ENCODE measurements around the gene TUBB3.

The TUBB3 gene

DNA sequence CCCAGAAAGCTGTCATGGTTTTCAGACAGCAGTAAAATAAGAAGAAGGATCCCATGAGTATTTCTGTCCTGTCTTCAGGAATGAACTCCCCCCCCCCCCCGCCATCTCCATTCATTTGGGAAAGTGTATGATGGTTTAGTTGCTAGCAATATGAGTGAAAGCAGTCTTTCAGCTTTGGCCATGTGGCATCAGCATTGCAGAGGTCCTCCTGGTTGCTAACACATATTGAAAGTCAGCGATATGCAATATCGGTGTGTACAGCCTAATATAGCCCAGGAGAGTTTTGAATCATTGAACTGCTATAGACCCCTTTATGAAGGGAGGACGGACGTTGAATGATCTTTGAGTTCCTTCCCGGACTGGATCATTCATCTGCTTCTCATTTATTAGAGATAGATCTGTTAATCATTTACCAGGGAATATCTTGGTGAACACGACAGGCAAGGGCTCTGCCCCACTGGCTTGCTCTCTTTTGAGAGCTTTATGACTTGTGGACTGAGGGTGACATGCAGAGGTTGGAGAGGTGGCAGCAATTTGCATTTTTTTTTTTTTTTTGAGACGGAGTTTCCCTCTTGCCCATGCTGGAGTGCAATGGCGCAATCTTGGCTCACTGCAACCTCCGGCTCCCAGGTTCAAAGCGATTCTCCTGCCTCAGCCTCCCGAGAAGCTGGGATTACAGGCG is 50.7 kb downstream of the TUBB3 start:
- peak overlapping the region; percentile 55 to 70 for H3K27ac ChIP-seq (ENCODE audit: low read depth in 2 of 2, low read length in 2 of 2)
- peaks cover 8 to 10% of the 10 kb centered on the region in 2 donors for H3K36me3 ChIP-seq (ENCODE audit: control insufficient read depth in 2 of 2, insufficient read depth in 2 of 2, low read length in 2 of 2)
- H3K27me3 ChIP-seq (ENCODE audit: control insufficient read depth in 2 of 2, insufficient read depth in 2 of 2, low read length in 2 of 2): no peaks in the 10 kb centered on the region
- H3K9ac ChIP-seq (ENCODE audit: low read depth in 1 of 2, low read length in 2 of 2): peak overlapping the region; percentile 19 to 92
- no peaks in the 10 kb centered on the region for H3K9me3 ChIP-seq (ENCODE audit: control insufficient read depth in 2 of 2, low read length in 2 of 2)
- H3K4me3 ChIP-seq (ENCODE audit: low read length in 2 of 2): peak overlapping the region; percentile 84 to 91
- peaks cover 22 to 27% of the 10 kb centered on the region in 2 donors for H3K4me1 ChIP-seq (ENCODE audit: control insufficient read depth in 2 of 2, insufficient read depth in 2 of 2, low read length in 2 of 2)

DNA sequence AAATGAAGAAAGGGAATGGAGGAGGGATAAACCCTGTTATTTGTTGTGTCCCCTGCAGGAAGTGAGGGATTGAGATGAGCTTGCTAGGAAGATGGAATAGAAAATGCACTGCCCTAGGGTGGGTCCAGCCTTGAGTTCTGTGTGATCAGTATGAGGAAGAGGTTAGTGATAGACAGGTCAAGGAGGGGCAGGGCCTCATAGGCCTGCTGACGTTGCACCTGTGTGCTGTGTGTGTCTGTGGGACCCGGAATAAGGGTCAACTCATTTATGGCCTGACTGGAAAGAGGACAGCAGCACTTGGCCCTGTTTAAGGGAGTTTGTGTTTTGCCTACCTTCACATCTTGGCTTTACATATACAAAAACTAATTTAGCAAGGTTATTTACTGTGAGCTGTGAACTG is 51.7 kb downstream of the TUBB3 start:
- Histone ChIP-seq H3K27me3 (ENCODE audit: control insufficient read depth in 2 of 2, insufficient read depth in 2 of 2, low read length in 2 of 2) (no peaks in the 10 kb centered on the region), H3K4me3 (ENCODE audit: low read length in 2 of 2) (peak overlapping the region in 1 of 2 donors; percentile 44), H3K9me3 (ENCODE audit: control insufficient read depth in 2 of 2, low read length in 2 of 2) (no peaks in the 10 kb centered on the region), H3K36me3 (ENCODE audit: control insufficient read depth in 2 of 2, insufficient read depth in 2 of 2, low read length in 2 of 2) (peaks cover 8 to 10% of the 10 kb centered on the region in 2 donors), H3K9ac (ENCODE audit: low read depth in 1 of 2, low read length in 2 of 2) (no peak overlapping the region), H3K27ac (ENCODE audit: low read depth in 2 of 2, low read length in 2 of 2) (peak overlapping the region; percentile 26 to 70), H3K4me1 (ENCODE audit: control insufficient read depth in 2 of 2, insufficient read depth in 2 of 2, low read length in 2 of 2) (peaks cover 22 to 27% of the 10 kb centered on the region in 2 donors)

DNA sequence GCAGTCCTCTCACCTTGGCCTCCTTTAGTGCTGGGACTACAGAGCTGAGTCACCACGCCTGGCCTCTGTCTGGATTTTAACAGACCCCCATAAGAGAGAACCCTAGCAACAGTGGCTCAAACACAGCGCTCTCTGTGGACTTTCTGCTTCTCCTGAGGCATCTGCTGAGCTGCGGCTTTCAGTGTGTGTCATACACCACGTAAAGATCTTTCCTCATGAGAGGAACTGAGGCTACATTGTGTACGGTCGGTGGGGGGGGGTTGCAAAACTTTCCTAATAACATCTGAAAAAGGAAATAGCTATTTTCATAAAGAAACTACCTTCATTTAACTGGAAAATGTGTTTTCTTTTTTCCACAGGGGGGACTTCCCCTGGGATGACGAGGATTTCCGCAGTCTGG is 58.3 kb downstream of the TUBB3 start:
- H3K9me3 ChIP-seq (ENCODE audit: control insufficient read depth in 2 of 2, low read length in 2 of 2): no peaks in the 10 kb centered on the region
- no peaks in the 10 kb centered on the region for H3K4me1 ChIP-seq (ENCODE audit: control insufficient read depth in 2 of 2, insufficient read depth in 2 of 2, low read length in 2 of 2)
- no peaks in the 10 kb centered on the region for H3K27me3 ChIP-seq (ENCODE audit: control insufficient read depth in 2 of 2, insufficient read depth in 2 of 2, low read length in 2 of 2)
- H3K9ac ChIP-seq (ENCODE audit: low read depth in 1 of 2, low read length in 2 of 2): no peak overlapping the region
- H3K36me3 ChIP-seq (ENCODE audit: control insufficient read depth in 2 of 2, insufficient read depth in 2 of 2, low read length in 2 of 2): peaks cover 38 to 57% of the 10 kb centered on the region in 2 donors
- no peak overlapping the region for H3K4me3 ChIP-seq (ENCODE audit: low read length in 2 of 2)
- H3K27ac ChIP-seq (ENCODE audit: low read depth in 2 of 2, low read length in 2 of 2): no peak overlapping the region

DNA sequence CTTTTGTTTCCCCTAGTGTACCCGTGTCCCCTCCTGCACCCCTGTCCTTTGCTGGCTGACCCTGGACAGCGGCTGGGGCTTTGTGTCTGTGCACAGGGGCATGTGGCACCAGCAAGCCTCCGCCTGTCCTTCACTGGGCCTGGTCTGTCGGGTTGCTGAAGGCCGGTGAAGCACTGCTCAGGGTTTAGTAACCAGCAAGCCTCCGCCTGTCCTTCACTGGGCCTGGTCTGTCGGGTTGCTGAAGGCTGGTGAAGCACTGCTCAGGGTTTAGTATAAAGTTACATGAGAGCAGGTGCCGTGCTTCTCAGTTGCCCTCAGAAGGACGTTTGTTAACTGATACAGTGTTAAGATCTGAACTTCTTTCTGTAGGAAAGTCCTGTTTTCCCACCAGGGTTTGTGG is 59.2 kb downstream of the TUBB3 start:
- no peak overlapping the region for H3K4me3 ChIP-seq (ENCODE audit: low read length in 2 of 2)
- H3K36me3 ChIP-seq (ENCODE audit: control insufficient read depth in 2 of 2, insufficient read depth in 2 of 2, low read length in 2 of 2): peaks cover 41 to 64% of the 10 kb centered on the region in 2 donors
- H3K27ac ChIP-seq (ENCODE audit: low read depth in 2 of 2, low read length in 2 of 2): no peak overlapping the region
- H3K9me3 ChIP-seq (ENCODE audit: control insufficient read depth in 2 of 2, low read length in 2 of 2): no peaks in the 10 kb centered on the region
- H3K27me3 ChIP-seq (ENCODE audit: control insufficient read depth in 2 of 2, insufficient read depth in 2 of 2, low read length in 2 of 2): no peaks in the 10 kb centered on the region
- no peak overlapping the region for H3K9ac ChIP-seq (ENCODE audit: low read depth in 1 of 2, low read length in 2 of 2)
- H3K4me1 ChIP-seq (ENCODE audit: control insufficient read depth in 2 of 2, insufficient read depth in 2 of 2, low read length in 2 of 2): no peaks in the 10 kb centered on the region

DNA sequence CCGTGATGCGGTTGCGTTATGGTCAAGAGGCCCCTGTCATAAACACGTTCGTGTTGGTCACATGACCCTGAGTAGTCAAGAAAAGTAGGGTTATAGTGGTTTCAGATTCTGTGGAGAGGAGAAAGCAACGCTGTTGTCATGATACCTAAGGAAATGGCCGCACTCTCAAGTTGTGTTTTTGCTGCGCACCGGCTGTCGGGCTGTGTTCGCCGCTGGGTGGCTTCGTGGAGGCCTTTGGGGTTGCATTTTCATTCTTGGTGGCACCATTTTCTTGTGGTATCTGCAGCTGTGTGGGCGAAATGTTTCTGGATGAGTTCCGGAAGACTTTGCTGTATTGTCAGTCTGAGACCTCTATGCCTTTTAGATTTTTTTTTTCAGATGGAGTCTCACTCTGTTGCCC is 60.4 kb downstream of the TUBB3 start:
- Histone ChIP-seq H3K4me3 (ENCODE audit: low read length in 2 of 2) (no peak overlapping the region), H3K27me3 (ENCODE audit: control insufficient read depth in 2 of 2, insufficient read depth in 2 of 2, low read length in 2 of 2) (no peaks in the 10 kb centered on the region), H3K9ac (ENCODE audit: low read depth in 1 of 2, low read length in 2 of 2) (no peak overlapping the region), H3K36me3 (ENCODE audit: control insufficient read depth in 2 of 2, insufficient read depth in 2 of 2, low read length in 2 of 2) (peaks cover 34 to 55% of the 10 kb centered on the region in 2 donors), H3K4me1 (ENCODE audit: control insufficient read depth in 2 of 2, insufficient read depth in 2 of 2, low read length in 2 of 2) (no peaks in the 10 kb centered on the region), H3K27ac (ENCODE audit: low read depth in 2 of 2, low read length in 2 of 2) (no peak overlapping the region), H3K9me3 (ENCODE audit: control insufficient read depth in 2 of 2, low read length in 2 of 2) (no peaks in the 10 kb centered on the region)

DNA sequence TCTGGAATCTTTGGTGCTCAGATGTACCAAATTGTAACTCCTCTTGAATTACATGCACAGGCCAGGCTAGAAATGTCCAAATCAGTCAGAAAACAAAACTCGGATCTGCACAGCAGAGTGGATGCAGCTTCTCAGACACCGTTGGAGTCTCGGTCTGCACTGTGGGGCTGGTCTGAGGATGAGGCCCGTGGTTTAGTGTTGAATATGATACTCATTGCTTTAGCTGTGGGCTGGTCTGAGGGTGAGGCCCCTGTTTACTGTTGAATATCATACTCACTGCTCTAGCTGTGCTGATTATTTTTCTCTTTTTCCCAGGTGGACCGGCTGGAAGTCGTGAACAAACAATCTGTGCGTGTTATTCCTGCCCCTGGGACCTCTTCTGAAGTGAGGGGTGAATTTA is 61.1 kb downstream of the TUBB3 start:
- Histone ChIP-seq H3K9me3 (ENCODE audit: control insufficient read depth in 2 of 2, low read length in 2 of 2) (no peaks in the 10 kb centered on the region), H3K9ac (ENCODE audit: low read depth in 1 of 2, low read length in 2 of 2) (no peak overlapping the region), H3K36me3 (ENCODE audit: control insufficient read depth in 2 of 2, insufficient read depth in 2 of 2, low read length in 2 of 2) (peaks cover 37 to 56% of the 10 kb centered on the region in 2 donors), H3K27ac (ENCODE audit: low read depth in 2 of 2, low read length in 2 of 2) (no peak overlapping the region), H3K27me3 (ENCODE audit: control insufficient read depth in 2 of 2, insufficient read depth in 2 of 2, low read length in 2 of 2) (no peaks in the 10 kb centered on the region), H3K4me3 (ENCODE audit: low read length in 2 of 2) (no peak overlapping the region), H3K4me1 (ENCODE audit: control insufficient read depth in 2 of 2, insufficient read depth in 2 of 2, low read length in 2 of 2) (no peaks in the 10 kb centered on the region)

DNA sequence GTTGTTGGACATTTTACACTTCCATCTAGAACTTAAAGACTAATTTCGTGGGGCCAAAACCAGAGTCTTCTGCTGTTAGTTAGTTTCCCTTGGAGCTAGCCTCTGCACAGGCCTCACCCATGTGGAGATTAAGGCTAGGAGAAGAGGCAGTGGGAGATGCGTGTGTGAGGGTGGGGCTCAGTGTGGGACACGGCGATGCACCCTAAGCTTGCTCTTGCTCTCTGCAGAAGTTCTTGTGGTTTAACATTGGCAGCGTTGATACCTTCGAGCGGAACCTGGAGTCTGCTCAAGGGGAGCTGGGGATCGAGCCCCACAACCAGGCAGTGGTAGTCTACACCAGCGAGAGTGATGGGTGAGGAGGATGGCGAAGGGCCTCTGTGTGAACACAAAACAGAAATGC is 62.1 kb downstream of the TUBB3 start:
- no peak overlapping the region for H3K9ac ChIP-seq (ENCODE audit: low read depth in 1 of 2, low read length in 2 of 2)
- H3K4me3 ChIP-seq (ENCODE audit: low read length in 2 of 2): no peak overlapping the region
- H3K27me3 ChIP-seq (ENCODE audit: control insufficient read depth in 2 of 2, insufficient read depth in 2 of 2, low read length in 2 of 2): no peaks in the 10 kb centered on the region
- H3K27ac ChIP-seq (ENCODE audit: low read depth in 2 of 2, low read length in 2 of 2): no peak overlapping the region
- no peaks in the 10 kb centered on the region for H3K4me1 ChIP-seq (ENCODE audit: control insufficient read depth in 2 of 2, insufficient read depth in 2 of 2, low read length in 2 of 2)
- H3K9me3 ChIP-seq (ENCODE audit: control insufficient read depth in 2 of 2, low read length in 2 of 2): no peaks in the 10 kb centered on the region
- H3K36me3 ChIP-seq (ENCODE audit: control insufficient read depth in 2 of 2, insufficient read depth in 2 of 2, low read length in 2 of 2): peaks cover 39 to 52% of the 10 kb centered on the region in 2 donors

Measured in mucosa of rectum (tissue), 2 donors.